HepG2 (cell line): ENCODE measurements around the gene STRN4. TPM values are rescaled to one million over a fixed set of nuclear protein-coding genes. Genes with fewer than 3 reads are reported as not detected.

Source experiments
- ATAC-seq: fragments of 200-7000 bp; cut with Tn5 transposase; 3 replicates; pipeline ENCODE4 v1.9.1; 2020; ENCODE audit warnings: mild to moderate bottlenecking, moderate library complexity
- BruUV-seq: library from RNA; stranded (reverse); fragments of 400-500 nt; replicated peaks from 2 replicates; lab custom pipeline; 2021; lab: Mats Ljungman, UMichigan
- CTCF ChIA-PET: fragments of 300-600 bp; formaldehyde crosslinking; extraction: SDS; loops from one replicate; lab custom pipeline; 2021; ENCODE audit warnings: low total read pairs, inconsistent platforms, low intra/inter-chr PET ratio; lab: Yijun Ruan, JAX
- POLR2A ChIA-PET: fragments of 350-600 bp; sonication (Branson Sonifier 250); formaldehyde crosslinking; loops from one replicate; lab custom pipeline; 2020; ENCODE audit warnings: antibody characterized with exemption, inconsistent platforms; lab: Yijun Ruan, JAX
- DNase-seq: peaks from one replicate; pipeline ENCODE4 v3.0.0-alpha.2; 2015; ENCODE audit warnings: low spot score
- FAIRE-seq: peaks from 3 replicates; lab custom pipeline; 2011; peaks lifted over from hg19 to GRCh38; lab: Jason Lieb, UNC
- H2AFZ ChIP-seq: one replicate; pipeline ENCODE4 v1.6.1; 2011; ENCODE audit warnings: low read length, inconsistent platforms
- H3K27ac ChIP-seq: fragments of 300-600 bp; 3 replicates; pipeline ENCODE4 v1.8.0; 2011; ENCODE audit warnings: mixed run types, mild to moderate bottlenecking, mixed read lengths, low read length, inconsistent platforms; ENCODE audit not compliant: insufficient read depth; ENCODE audit errors: extremely low read length
- H3K27me3 ChIP-seq, 2 experiments: fragments of 200-600 bp in 1 of 2; 2 replicates in 1 of 2; 3 replicates in 1 of 2; pipeline versions ENCODE4 v1.6.0 to v1.8.0; 2011; ENCODE audit warnings: low read length in 2 of 2, mild to moderate bottlenecking in 2 of 2, moderate library complexity in 2 of 2, inconsistent platforms in 1 of 2; ENCODE audit not compliant: insufficient read depth in 2 of 2, control insufficient read depth in 1 of 2
- H3K36me3 ChIP-seq, 2 experiments: fragments of 200-600 bp in 1 of 2; replicated peaks in 1 of 2; 2 replicates in 1 of 2; 3 replicates in 1 of 2; pipeline versions ENCODE4 v1.5.1 to v1.8.0; 2011; ENCODE audit warnings: low read length in 2 of 2, inconsistent platforms in 1 of 2; ENCODE audit not compliant: insufficient read depth in 2 of 2, control insufficient read depth in 1 of 2
- H3K4me1 ChIP-seq: 2 replicates; pipeline ENCODE4 v1.5.1; 2012; ENCODE audit warnings: low read length, inconsistent platforms; ENCODE audit not compliant: insufficient read depth
- H3K4me2 ChIP-seq: 2 replicates; pipeline ENCODE4 v1.6.0; 2011; ENCODE audit warnings: low read depth, low read length, inconsistent platforms
- H3K4me3 ChIP-seq, 3 experiments: fragments of 200-600 bp in 1 of 3; sonication (generic), shearing (Covaris generic) in 1 of 3; replicated peaks in 1 of 3; 2 replicates each; pipeline ENCODE4 v1.5.1; 2011 to 2016; ENCODE audit warnings: low read length in 3 of 3, inconsistent platforms in 2 of 3, low read depth in 2 of 3, mild to moderate bottlenecking in 2 of 3, control low read depth in 1 of 3, mixed read lengths in 1 of 3; ENCODE audit not compliant: insufficient read depth in 1 of 3
- H3K79me2 ChIP-seq: one replicate; pipeline ENCODE4 v1.6.1; 2011; ENCODE audit warnings: low read length, inconsistent platforms; ENCODE audit not compliant: insufficient read depth
- H3K9ac ChIP-seq: 2 replicates; pipeline ENCODE4 v1.6.0; 2011; ENCODE audit warnings: mild to moderate bottlenecking, low read depth, low read length, inconsistent platforms; ENCODE audit not compliant: insufficient read depth
- H3K9me3 ChIP-seq: 2 replicates; pipeline ENCODE4 v1.5.1; 2012; ENCODE audit warnings: mild to moderate bottlenecking, low read length
- H4K20me1 ChIP-seq: 2 replicates; pipeline ENCODE4 v1.6.0; 2011; ENCODE audit warnings: inconsistent platforms, mild to moderate bottlenecking, low read length, moderate library complexity; ENCODE audit not compliant: insufficient read depth
- AKAP8 ChIP-seq: sonication (generic); formaldehyde crosslinking; IDR thresholded peaks from 2 replicates; pipeline ENCODE4 v1.5.1; 2020; ENCODE audit warnings: mild to moderate bottlenecking, missing genetic modification reagents
- FOXC1 ChIP-seq: sonication (generic); formaldehyde crosslinking; IDR thresholded peaks from 2 replicates; pipeline ENCODE4 v1.8.0; 2022; ENCODE audit warnings: mild to moderate bottlenecking, missing genetic modification reagents, borderline replicate concordance
- HNF4G ChIP-seq, 2 experiments: sonication (generic) in 1 of 2; formaldehyde crosslinking in 1 of 2; IDR thresholded peaks; 2 replicates each; pipeline versions ENCODE4 v1.4.0 to v1.6.1; 2011 to 2020; ENCODE audit warnings: borderline replicate concordance in 2 of 2, low read depth in 2 of 2, mild to moderate bottlenecking in 2 of 2, low read length in 1 of 2, missing genetic modification reagents in 1 of 2, moderate library complexity in 1 of 2
- MEF2D ChIP-seq: sonication (generic); formaldehyde crosslinking; IDR thresholded peaks from 2 replicates; pipeline ENCODE4 v1.5.1; 2020; ENCODE audit warnings: mild to moderate bottlenecking, missing genetic modification reagents
- NONO ChIP-seq, 2 experiments: fragments of 450-650 bp in 1 of 2; sonication (generic) in 1 of 2; formaldehyde crosslinking in 1 of 2; IDR thresholded peaks in 1 of 2; conservative IDR thresholded peaks in 1 of 2; 2 replicates each; pipeline versions ENCODE4 v1.6.1 to v1.8.0; 2017 to 2022; ENCODE audit warnings: mild to moderate bottlenecking in 1 of 2, missing genetic modification reagents in 1 of 2, moderate library complexity in 1 of 2
- PHF21A ChIP-seq: sonication (generic); formaldehyde crosslinking; IDR thresholded peaks from 2 replicates; pipeline ENCODE4 v1.5.0; 2020; ENCODE audit warnings: mild to moderate bottlenecking, missing genetic modification reagents
- TEAD2 ChIP-seq: sonication (generic); formaldehyde crosslinking; IDR thresholded peaks from 2 replicates; pipeline ENCODE4 v1.9.0; 2021; ENCODE audit warnings: missing genetic modification reagents
- ZNF251 ChIP-seq: sonication (generic); formaldehyde crosslinking; IDR thresholded peaks from 2 replicates; pipeline ENCODE4 v1.9.0; 2021; ENCODE audit warnings: mild to moderate bottlenecking, missing genetic modification reagents
- ZNF253 ChIP-seq: sonication (generic); formaldehyde crosslinking; IDR thresholded peaks from 2 replicates; pipeline ENCODE4 v1.8.0; 2022; ENCODE audit warnings: mild to moderate bottlenecking, missing genetic modification reagents, borderline replicate concordance
- ZNF761 ChIP-seq: sonication (generic); formaldehyde crosslinking; conservative IDR thresholded peaks from 2 replicates; pipeline ENCODE4 v1.4.0; 2020; ENCODE audit warnings: mild to moderate bottlenecking, missing genetic modification reagents
- ZNF792 ChIP-seq: IDR thresholded peaks from 2 replicates; pipeline ENCODE4 v1.6.1; 2016
- WGBS: methylation state at CpG from one replicate; pipeline ENCODE4 v1.1.6; 2017; ENCODE audit warnings: low lambda C conversion rate; 5-methylcytosine and 5-hydroxymethylcytosine counted together
- in situ Hi-C: cut with HindIII; loops from 2 replicates; pipeline ENCODE4 v1.10.0; 2017; ENCODE audit warnings: low pct_unique_long_range_greater_than_20kb; ENCODE audit not compliant: extremely low pct_ligation_motif_present
- intact Hi-C: fragments of 100-400 bp; cut with micrococcal nuclease; formaldehyde crosslinking; loops from one replicate; pipeline ENCODE4 v1.10.0; 2022; ENCODE audit not compliant: unreplicated experiment
- polyA plus RNA-seq, 8 experiments: library from polyadenylated mRNA; depleted of rRNA in 3 of 8; stranded (reverse) in 7 of 8; unstranded in 1 of 8; fragments of >200 nt; fragmentation: Illumina TruSeq in 4 of 8; extraction: Trizol in 4 of 8; gene quantifications; 2 replicates each; pipeline versions ENCODE4 v1.2.1 to v1.2.3, GENCODE V29; 2011 to 2016; ENCODE audit warnings: low read depth in 4 of 8, missing spikeins in 1 of 8, mixed read lengths in 1 of 8; ENCODE audit not compliant: insufficient read depth in 1 of 8
- total RNA-seq, 5 experiments: library from RNA; depleted of rRNA; stranded (reverse); fragments of >200 nt; fragmentation: Illumina TruSeq; extraction: Trizol; gene quantifications; 2 replicates each; pipeline ENCODE4 v1.2.3, GENCODE V29; 2016; ENCODE audit warnings: low read depth in 1 of 5
- TF ChIP-seq, protein P1 (sequence below): sonication (generic); formaldehyde crosslinking; IDR thresholded peaks from 2 replicates; pipeline ENCODE4 v1.8.0; 2022; ENCODE audit warnings: mild to moderate bottlenecking, missing genetic modification reagents, moderate library complexity
- TF ChIP-seq, protein P2 (sequence below): sonication (generic); formaldehyde crosslinking; IDR thresholded peaks from 2 replicates; pipeline ENCODE4 v1.4.0; 2020; ENCODE audit warnings: missing genetic modification reagents
- TF ChIP-seq, protein P3 (sequence below): sonication (generic); formaldehyde crosslinking; IDR thresholded peaks from 2 replicates; pipeline ENCODE4 v1.4.0; 2020; ENCODE audit warnings: missing genetic modification reagents, borderline replicate concordance
- TF ChIP-seq, protein P4 (sequence below): sonication (generic); formaldehyde crosslinking; IDR thresholded peaks from 2 replicates; pipeline ENCODE4 v1.5.0; 2020; ENCODE audit warnings: mild to moderate bottlenecking, missing genetic modification reagents, borderline replicate concordance
- TF ChIP-seq, protein P5 (sequence below): sonication (generic); formaldehyde crosslinking; IDR thresholded peaks from 2 replicates; pipeline ENCODE4 v1.4.0; 2020; ENCODE audit warnings: missing genetic modification reagents
- TF ChIP-seq, protein P6 (sequence below): sonication (generic); formaldehyde crosslinking; IDR thresholded peaks from 2 replicates; pipeline ENCODE4 v1.8.1; 2023; ENCODE audit warnings: missing genetic modification reagents, mild to moderate bottlenecking, borderline replicate concordance

Gene STRN4
- total and polyA plus RNA-seq, 2 of the 13 experiments (the other 11 are each of a cell fraction or from before 2014, with no cell fraction given) = 43.1 to 57.3 TPM

DNA sequence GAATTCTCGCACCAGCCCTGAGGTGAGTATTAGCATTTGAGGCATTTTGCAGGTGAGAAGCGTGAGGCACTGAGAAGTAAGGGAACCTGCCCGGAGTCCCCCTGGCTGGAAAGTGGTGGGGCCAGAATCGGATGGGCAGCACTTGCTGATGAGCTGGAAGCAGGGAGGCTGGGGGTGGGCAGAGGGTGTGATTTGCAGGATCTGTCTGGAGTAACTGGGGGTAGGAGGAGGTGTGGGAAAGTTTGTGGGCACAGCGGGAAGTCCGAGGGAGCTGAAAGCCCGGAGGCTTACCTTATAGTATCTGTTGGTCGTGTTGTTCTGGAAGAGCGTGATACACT is 49.4 kb downstream of the STRN4 start:
- peaks cover 41 to 73% of the 10 kb centered on the region in 2 experiments for H3K36me3 ChIP-seq

More for the DNA sequence above, 49.4 kb downstream of the STRN4 start:
- TF ChIP-seq NONO (IDR thresholded peaks at IDR 0.05) (no peak), NONO (CRISPR knock-in tag; conservative IDR thresholded peaks at IDR 0.05) (no peak), TEAD2 (no peak), ZNF792 (CRISPR knock-in tag) (no peak), ZNF253 (CRISPR knock-in tag) (no peak), FOXC1 (CRISPR knock-in tag) (no peak), AKAP8 (no peak), HNF4G (IDR thresholded peaks at IDR 0.05; ENCODE audit: borderline replicate concordance, low read depth, low read length) (no peak), HNF4G (CRISPR knock-in tag; IDR thresholded peaks at IDR 0.05; ENCODE audit: borderline replicate concordance, low read depth) (no peak), PHF21A (no peak), ZNF251 (CRISPR knock-in tag) (no peak), ZNF761 (CRISPR knock-in tag) (no peak), MEF2D (CRISPR knock-in tag) (no peak)
- TF ChIP-seq, protein P1, sequence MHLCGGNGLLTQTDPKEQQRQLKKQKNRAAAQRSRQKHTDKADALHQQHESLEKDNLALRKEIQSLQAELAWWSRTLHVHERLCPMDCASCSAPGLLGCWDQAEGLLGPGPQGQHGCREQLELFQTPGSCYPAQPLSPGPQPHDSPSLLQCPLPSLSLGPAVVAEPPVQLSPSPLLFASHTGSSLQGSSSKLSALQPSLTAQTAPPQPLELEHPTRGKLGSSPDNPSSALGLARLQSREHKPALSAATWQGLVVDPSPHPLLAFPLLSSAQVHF = no peak
- TF ChIP-seq, protein P2, sequence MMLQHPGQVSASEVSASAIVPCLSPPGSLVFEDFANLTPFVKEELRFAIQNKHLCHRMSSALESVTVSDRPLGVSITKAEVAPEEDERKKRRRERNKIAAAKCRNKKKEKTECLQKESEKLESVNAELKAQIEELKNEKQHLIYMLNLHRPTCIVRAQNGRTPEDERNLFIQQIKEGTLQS = no peak
- TF ChIP-seq, protein P3, sequence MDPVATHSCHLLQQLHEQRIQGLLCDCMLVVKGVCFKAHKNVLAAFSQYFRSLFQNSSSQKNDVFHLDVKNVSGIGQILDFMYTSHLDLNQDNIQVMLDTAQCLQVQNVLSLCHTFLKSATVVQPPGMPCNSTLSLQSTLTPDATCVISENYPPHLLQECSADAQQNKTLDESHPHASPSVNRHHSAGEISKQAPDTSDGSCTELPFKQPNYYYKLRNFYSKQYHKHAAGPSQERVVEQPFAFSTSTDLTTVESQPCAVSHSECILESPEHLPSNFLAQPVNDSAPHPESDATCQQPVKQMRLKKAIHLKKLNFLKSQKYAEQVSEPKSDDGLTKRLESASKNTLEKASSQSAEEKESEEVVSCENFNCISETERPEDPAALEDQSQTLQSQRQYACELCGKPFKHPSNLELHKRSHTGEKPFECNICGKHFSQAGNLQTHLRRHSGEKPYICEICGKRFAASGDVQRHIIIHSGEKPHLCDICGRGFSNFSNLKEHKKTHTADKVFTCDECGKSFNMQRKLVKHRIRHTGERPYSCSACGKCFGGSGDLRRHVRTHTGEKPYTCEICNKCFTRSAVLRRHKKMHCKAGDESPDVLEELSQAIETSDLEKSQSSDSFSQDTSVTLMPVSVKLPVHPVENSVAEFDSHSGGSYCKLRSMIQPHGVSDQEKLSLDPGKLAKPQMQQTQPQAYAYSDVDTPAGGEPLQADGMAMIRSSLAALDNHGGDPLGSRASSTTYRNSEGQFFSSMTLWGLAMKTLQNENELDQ (CRISPR knock-in tag) = no peak
- TF ChIP-seq, protein P4, sequence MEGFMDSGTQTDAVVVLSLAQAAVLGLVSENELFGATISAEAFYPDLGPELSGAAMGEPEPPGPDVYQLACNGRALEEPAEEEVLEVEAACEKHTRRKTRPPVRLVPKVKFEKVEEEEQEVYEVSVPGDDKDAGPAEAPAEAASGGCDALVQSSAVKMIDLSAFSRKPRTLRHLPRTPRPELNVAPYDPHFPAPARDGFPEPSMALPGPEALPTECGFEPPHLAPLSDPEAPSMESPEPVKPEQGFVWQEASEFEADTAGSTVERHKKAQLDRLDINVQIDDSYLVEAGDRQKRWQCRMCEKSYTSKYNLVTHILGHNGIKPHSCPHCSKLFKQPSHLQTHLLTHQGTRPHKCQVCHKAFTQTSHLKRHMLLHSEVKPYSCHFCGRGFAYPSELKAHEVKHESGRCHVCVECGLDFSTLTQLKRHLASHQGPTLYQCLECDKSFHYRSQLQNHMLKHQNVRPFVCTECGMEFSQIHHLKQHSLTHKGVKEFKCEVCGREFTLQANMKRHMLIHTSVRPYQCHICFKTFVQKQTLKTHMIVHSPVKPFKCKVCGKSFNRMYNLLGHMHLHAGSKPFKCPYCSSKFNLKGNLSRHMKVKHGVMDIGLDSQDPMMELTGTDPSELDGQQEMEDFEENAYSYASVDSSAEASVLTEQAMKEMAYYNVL (CRISPR knock-in tag) = no peak
- TF ChIP-seq, protein P5, sequence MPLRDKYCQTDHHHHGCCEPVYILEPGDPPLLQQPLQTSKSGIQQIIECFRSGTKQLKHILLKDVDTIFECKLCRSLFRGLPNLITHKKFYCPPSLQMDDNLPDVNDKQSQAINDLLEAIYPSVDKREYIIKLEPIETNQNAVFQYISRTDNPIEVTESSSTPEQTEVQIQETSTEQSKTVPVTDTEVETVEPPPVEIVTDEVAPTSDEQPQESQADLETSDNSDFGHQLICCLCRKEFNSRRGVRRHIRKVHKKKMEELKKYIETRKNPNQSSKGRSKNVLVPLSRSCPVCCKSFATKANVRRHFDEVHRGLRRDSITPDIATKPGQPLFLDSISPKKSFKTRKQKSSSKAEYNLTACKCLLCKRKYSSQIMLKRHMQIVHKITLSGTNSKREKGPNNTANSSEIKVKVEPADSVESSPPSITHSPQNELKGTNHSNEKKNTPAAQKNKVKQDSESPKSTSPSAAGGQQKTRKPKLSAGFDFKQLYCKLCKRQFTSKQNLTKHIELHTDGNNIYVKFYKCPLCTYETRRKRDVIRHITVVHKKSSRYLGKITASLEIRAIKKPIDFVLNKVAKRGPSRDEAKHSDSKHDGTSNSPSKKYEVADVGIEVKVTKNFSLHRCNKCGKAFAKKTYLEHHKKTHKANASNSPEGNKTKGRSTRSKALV (CRISPR knock-in tag) = no peak
- TF ChIP-seq, protein P6, sequence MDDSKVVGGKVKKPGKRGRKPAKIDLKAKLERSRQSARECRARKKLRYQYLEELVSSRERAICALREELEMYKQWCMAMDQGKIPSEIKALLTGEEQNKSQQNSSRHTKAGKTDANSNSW (CRISPR knock-in tag) = no peak
- TF ChIP-seq, all 625 proteins: peak for 0
- Histone ChIP-seq H3K4me3 (no peak overlapping the region), H4K20me1 (no peaks in the 10 kb centered on the region), H2AFZ (no peak overlapping the region), H3K27me3 (no peaks in the 10 kb centered on the region), H3K79me2 (no peaks in the 10 kb centered on the region), H3K4me2 (no peak overlapping the region), H3K4me1 (no peaks in the 10 kb centered on the region), H3K9ac (no peak overlapping the region), H3K9me3 (no peaks in the 10 kb centered on the region), H3K27ac (no peak overlapping the region)
- intact Hi-C loops = no loop called here
- WGBS = 95% methylated on average over 9 of the region's 9 CpGs
- CTCF ChIA-PET = no interaction called here
- ATAC-seq (no peak), FAIRE-seq (no peak), DNase-seq (no peak)
- POLR2A ChIA-PET = no interaction called here
- in situ Hi-C loops = no loop called here
- BruUV-seq = no TSS peak
